ENCODE data around the gene SMOC2.

Gene SMOC2

GRCh38 chr6:168440520-168441433, at the start of gene SMOC2:
SMOC2 (plus strand) TSS chr6:168441184; CDS start chr6:168441371, 187 bp downstream.
- DNase-seq, result peak; percentile 61

DNA sequence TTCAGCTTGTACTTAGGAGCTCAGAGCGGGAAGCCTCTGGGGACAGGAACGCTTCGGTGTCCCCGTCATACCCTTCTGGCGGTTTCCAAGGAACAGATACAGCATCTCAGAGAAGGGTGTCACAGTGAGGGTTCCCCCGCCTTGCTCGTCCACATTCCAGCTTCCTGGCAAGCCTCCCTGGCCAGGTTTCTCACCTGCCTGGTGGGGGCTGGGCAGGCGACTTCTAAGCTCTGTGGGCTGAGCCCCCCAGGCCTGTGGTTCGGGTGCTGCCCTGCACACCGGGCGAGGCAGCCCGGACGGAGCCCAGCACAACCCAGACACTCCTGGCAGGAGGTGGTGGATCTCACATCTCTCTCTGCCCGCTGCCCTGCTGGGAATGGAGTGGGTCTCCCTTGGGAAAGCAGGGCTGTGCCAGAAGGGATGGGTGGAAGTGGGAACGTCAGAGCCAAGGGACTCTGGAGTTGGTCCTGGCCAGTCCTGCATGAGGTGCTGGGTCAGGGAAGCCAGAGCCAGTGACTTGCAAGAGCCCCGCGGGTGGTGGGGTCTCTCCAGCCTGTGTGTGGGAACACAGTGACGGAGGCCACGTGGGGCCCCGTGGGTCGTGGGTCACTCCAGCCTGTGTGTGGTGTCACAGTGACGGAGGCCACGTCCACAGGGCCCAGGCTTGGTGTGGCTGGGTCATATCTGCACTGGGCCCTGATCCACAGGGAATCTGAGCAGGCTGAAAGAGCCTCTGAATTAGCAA, 47.7 kb upstream of the SMOC2 start:
- DNase-seq, result no peak

GRCh38 chr6:168394606-168395005, 46.4 kb upstream of the SMOC2 start:
- DNase-seq, result no peak

DNA sequence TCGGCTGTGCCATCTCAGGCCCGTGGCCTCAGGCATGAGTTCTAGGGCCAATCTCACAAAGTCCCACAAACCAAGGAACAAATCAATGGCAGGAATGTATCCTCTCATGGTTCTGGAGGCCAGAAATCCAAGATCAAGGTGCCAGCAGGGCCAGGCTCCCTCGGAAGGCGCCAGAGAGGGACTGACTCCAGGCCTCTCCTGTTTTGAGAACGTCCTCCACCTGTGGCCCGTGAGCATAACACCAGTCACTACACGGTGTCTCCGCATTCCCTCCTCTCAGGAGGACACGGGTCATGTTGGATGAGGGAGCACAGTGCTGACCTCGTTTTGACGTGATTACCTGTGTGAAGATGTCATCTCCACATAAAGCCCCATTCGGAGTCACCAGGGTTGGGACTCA, 45.0 kb upstream of the SMOC2 start:
- DNase-seq, result no peak

DNA sequence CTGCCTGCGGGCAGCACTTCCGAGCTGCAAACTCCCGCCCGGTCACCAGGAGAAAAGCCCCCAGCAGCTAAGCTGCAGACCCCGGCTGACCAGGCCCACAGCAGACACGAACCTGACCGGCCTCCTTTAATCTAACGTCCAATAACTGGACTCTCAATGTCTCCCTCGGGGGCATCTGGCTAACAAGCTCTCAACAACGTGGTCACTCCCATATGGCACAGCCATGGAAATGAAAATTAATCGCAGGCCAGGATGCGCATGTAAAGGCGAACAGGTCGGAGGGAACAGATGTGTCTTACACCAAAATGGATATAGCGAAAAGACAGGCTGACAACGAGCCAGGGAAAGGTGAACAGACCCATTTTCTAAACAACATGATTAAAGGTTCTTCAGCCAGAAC, 44.4 kb upstream of the SMOC2 start:
- no peak for DNase-seq

- no peak for DNase-seq
Observed at GRCh38 chr6:168397012-168397411, 44.0 kb upstream of the SMOC2 start.

DNA sequence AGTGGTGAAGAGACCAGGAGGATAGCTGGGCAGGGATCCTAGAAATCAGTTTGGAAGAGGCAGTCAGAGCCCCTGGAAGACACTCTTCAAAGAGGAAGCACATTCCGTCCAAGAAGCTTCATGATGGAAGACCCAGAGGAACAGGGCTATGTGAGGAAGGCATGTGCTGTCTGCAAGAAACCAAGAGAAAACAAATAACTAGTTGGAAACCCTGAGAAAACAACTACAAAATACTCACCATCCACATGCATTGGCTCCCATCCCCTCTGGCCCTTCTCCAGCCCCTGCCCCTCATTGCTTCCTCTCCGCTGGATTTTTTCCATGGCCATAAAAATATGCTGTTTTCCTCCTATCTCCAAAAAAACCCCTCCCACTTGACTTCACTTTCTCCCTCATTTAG, 40.9 kb upstream of the SMOC2 start:
- DNase-seq, result no peak

DNA sequence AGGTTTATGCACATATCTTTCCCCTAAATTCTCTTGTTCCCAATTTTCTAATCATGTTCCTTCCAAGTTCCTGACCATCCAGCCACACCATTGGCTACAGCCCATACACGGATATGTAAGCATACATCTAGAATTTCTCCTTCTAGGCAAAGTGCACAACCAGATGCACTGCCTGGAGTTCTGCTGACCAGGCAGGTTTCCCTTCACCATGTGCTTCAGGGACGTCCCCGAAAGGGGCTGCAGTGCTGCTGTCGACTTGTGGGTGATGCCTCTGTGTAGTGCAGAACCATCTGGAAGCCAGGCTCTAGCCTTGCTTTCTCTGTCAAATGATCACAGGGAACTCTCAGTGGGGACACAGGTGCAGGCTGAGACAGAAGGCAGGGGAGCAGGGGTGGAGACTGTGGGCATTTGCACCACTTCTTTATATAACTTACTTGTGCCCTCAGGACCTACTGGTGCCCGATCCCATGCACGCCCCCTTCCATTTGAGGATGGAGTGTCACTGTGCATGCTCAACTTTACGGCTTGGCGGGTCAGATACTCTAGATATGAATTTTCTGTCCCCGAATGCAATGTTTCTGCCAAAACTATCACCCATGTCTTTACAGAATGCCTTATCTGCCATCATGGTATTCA, 37.5 kb upstream of the SMOC2 start:
- DNase-seq, result no peak

- DNase-seq, result no peak
Observed at GRCh38 chr6:168404560-168404959, 36.4 kb upstream of the SMOC2 start.

GRCh38 chr6:168407842-168408241, 33.1 kb upstream of the SMOC2 start:
- no peak for DNase-seq

DNA sequence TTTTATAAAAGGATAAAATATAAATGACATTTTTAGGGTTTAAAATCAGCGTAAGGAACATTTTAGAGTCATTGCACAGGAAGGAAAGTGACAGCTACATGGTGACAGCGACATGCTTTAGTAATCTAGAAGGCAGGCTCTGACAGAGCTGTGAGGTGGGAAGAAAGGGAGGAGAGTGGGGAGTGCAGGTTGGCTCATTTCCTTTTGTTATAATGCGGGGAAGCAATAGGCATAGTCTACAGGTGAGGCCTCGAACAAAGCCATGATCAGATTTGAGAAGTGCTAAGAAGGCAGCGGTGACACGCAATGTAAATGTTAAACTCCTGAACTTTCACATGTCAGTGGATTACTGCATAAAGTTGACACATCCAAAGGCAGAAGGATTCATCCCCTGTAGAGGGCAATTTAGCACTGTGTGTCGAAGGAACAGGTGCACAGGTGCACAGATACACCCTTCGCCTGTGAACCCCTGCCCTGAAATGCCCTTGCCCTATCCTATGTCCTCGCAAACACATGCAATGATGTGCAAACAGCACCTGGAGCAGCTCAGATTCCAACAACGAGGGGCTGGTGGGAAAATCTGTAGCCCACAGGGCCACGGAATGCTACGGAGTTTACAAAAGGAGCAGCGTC, 32.4 kb upstream of the SMOC2 start:
- no peak for DNase-seq

GRCh38 chr6:168410035-168410434, 30.9 kb upstream of the SMOC2 start:
- no peak for DNase-seq

- DNase-seq, result no peak
Observed at GRCh38 chr6:168410554-168411011, 30.4 kb upstream of the SMOC2 start.

DNA sequence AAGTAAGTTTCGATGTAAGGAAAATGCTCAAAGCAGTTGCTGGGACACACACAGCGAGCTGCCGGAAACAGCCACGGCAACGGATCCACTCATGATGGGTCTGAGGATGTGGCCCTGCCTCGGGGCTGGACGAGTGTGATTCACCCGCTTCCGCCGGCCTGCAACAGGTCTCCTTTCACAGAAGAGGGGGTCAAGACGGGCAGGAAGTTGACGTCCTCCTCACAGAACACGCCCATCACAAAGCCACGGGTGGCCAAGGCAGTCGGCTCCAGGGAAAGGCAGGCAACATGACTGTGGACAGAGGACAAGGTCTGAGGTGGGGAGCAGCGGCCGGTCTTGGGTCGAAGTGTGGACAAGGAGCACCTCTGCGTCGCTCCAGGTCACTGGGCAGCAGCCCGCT, 29.9 kb upstream of the SMOC2 start:
- DNase-seq, result no peak

DNA sequence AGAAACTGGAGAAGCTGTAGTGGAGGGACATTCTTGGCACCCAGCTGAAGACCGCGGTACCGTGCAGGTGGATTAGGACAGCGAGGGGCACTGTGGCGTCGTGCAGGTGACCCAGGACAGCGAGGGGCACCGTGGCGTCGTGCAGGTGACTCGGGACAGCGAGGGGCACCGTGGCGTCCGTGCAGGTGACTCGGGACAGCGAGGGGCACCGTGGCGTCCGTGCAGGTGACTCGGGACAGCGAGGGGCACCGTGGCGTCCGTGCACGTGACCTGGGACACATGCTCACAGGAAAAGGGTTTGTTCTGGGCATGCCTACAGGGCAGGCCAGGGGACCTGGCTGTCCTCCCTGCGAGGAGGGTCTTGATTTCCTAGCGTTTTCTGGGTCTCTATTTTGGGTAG, 29.2 kb upstream of the SMOC2 start:
- DNase-seq, result no peak

- DNase-seq, result no peak
Observed at GRCh38 chr6:168412456-168412855, 28.5 kb upstream of the SMOC2 start.

DNA sequence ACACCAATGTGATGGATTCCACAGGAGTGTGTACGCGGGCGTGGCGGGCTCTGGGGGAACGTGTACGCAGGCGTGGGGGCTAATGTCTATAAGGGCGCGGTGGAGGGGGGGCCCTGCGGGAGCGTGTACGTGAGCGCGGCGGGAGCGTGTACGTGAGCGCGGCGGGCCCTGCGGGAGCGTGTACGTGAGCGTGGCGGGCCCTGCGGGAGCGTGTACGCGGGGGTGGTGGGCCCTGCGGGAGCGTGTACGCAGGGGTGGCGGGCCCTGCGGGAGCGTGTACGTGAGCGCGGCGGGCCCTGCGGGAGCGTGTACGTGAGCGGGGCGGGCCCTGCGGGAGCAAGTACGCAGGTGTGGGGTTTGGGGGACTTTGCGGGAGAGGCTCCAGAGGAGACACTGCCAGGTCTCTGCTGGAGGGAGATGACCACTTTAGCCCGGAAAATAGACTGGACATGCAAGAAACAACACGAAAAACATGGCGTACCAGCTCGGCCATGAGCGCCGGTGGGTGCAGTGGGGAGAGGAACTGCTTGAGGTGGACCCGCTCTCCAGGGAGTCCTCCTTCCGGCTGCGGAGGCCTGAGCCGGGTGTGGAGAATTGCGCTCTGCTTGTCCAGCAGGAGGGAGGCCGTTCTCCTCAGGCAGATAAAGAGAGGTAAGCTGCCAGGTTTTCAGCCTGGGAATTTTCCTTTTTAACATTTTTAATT, 27.8 kb upstream of the SMOC2 start:
- DNase-seq, result no peak

DNA sequence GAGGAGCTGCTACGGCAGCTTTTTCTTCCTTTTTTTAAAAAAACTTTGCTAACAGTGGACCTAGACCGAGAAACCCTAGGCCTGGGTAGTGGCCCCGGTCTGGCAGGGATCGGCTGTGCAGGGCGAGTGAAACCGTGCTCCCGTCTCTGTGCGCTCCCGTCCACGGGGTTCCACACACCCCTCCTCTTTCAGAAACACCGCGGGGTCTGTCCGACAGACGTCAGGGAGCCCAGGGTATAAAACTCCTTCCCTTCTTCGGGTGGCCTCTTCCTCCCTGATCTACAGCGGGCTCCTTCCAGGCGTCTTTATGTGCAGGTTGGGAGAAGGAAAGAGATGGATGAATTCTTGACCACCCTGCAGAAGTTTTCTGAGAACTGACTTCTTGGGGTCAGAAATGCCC, 27.1 kb upstream of the SMOC2 start:
- DNase-seq, result no peak

GRCh38 chr6:168414336-168415097, 26.5 kb upstream of the SMOC2 start:
- DNase-seq, result no peak

GRCh38 chr6:168415098-168415992, 25.6 kb upstream of the SMOC2 start:
- no peak for DNase-seq
